ENCODE results near the gene PLA2G7. TPM values are rescaled to one million over a fixed set of nuclear protein-coding genes. Genes with fewer than 3 reads are reported as not detected.

The PLA2G7 gene
- total RNA-seq, 1 experiment from 2014 or later = 2.3 TPM

- no peak for ATAC-seq
- ChIA-PET CTCF (no interaction called here), POLR2A (no interaction called here)
- TF ChIP-seq NR1H2 (CRISPR knock-in tag; IDR thresholded peaks at IDR 0.05) (no peak), TEAD4 (CRISPR knock-in tag; IDR thresholded peaks at IDR 0.05) (no peak), HMGA2 (CRISPR knock-in tag; IDR thresholded peaks at IDR 0.05) (no peak), ZNF317 (CRISPR knock-in tag; IDR thresholded peaks at IDR 0.05; ENCODE audit: borderline replicate concordance, low read depth) (no peak), E2F5 (CRISPR knock-in tag; IDR thresholded peaks at IDR 0.05) (no peak), NFE2L1 (CRISPR knock-in tag; IDR thresholded peaks at IDR 0.05) (no peak), ZNF423 (CRISPR knock-in tag; IDR thresholded peaks at IDR 0.05) (no peak), MAX (CRISPR knock-in tag; IDR thresholded peaks at IDR 0.05) (no peak), FOXJ3 (CRISPR knock-in tag; IDR thresholded peaks at IDR 0.05; ENCODE audit: borderline replicate concordance) (no peak), ZNF532 (CRISPR knock-in tag; IDR thresholded peaks at IDR 0.05; ENCODE audit: borderline replicate concordance) (no peak), ZNF281 (CRISPR knock-in tag; IDR thresholded peaks at IDR 0.05) (no peak), SMAD4 (CRISPR knock-in tag; IDR thresholded peaks at IDR 0.05) (no peak)
- TF ChIP-seq, protein P1, sequence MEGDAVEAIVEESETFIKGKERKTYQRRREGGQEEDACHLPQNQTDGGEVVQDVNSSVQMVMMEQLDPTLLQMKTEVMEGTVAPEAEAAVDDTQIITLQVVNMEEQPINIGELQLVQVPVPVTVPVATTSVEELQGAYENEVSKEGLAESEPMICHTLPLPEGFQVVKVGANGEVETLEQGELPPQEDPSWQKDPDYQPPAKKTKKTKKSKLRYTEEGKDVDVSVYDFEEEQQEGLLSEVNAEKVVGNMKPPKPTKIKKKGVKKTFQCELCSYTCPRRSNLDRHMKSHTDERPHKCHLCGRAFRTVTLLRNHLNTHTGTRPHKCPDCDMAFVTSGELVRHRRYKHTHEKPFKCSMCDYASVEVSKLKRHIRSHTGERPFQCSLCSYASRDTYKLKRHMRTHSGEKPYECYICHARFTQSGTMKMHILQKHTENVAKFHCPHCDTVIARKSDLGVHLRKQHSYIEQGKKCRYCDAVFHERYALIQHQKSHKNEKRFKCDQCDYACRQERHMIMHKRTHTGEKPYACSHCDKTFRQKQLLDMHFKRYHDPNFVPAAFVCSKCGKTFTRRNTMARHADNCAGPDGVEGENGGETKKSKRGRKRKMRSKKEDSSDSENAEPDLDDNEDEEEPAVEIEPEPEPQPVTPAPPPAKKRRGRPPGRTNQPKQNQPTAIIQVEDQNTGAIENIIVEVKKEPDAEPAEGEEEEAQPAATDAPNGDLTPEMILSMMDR (IDR thresholded peaks at IDR 0.05) = no peak
- TF ChIP-seq, protein P2, sequence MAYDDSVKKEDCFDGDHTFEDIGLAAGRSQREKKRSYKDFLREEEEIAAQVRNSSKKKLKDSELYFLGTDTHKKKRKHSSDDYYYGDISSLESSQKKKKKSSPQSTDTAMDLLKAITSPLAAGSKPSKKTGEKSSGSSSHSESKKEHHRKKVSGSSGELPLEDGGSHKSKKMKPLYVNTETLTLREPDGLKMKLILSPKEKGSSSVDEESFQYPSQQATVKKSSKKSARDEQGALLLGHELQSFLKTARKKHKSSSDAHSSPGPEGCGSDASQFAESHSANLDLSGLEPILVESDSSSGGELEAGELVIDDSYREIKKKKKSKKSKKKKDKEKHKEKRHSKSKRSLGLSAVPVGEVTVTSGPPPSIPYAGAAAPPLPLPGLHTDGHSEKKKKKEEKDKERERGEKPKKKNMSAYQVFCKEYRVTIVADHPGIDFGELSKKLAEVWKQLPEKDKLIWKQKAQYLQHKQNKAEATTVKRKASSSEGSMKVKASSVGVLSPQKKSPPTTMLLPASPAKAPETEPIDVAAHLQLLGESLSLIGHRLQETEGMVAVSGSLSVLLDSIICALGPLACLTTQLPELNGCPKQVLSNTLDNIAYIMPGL (CRISPR knock-in tag; IDR thresholded peaks at IDR 0.05) = no peak
- TF ChIP-seq, protein P3, sequence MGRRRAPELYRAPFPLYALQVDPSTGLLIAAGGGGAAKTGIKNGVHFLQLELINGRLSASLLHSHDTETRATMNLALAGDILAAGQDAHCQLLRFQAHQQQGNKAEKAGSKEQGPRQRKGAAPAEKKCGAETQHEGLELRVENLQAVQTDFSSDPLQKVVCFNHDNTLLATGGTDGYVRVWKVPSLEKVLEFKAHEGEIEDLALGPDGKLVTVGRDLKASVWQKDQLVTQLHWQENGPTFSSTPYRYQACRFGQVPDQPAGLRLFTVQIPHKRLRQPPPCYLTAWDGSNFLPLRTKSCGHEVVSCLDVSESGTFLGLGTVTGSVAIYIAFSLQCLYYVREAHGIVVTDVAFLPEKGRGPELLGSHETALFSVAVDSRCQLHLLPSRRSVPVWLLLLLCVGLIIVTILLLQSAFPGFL (CRISPR knock-in tag; IDR thresholded peaks at IDR 0.05; ENCODE audit: borderline replicate concordance) = no peak
- H3K9me3 Mint-ChIP-seq = peaks cover 14% of the 10 kb centered on the region
- no peak overlapping the region for H3K27ac Mint-ChIP-seq
- no peaks in the 10 kb centered on the region; the same call in 1 of the 2 replicates for H3K36me3 Mint-ChIP-seq
- peaks cover 4% of the 10 kb centered on the region for H3K4me1 Mint-ChIP-seq
- H3K27me3 Mint-ChIP-seq (ENCODE audit: low read depth) = no peaks in the 10 kb centered on the region
- no peak overlapping the region for H3K4me3 Mint-ChIP-seq
- no peak for DNase-seq (ENCODE audit: low spot score)
Measured at GRCh38 chr6:46772016-46772415, 36.8 kb upstream of the PLA2G7 start.

Data from WTC11 (cell line).